ENCODE measurements around the gene CLPTM1L.

- TF ChIP-seq CTCF (IDR thresholded peaks at IDR 0.05; ENCODE audit: poor library complexity, severe bottlenecking) (no peak), POLR2AphosphoS5 (IDR thresholded peaks at IDR 0.05) (no peak), MXI1 (conservative IDR thresholded peaks at IDR 0.05; ENCODE audit: poor library complexity, severe bottlenecking) (no peak), EZH2 (IDR thresholded peaks at IDR 0.05; ENCODE audit: borderline replicate concordance, insufficient read depth, low read length, poor library complexity, severe bottlenecking) (no peak), EP300 (conservative IDR thresholded peaks at IDR 0.05; ENCODE audit: poor library complexity, severe bottlenecking) (no peak), RAD21 (conservative IDR thresholded peaks at IDR 0.05) (no peak), TAF1 (IDR thresholded peaks at IDR 0.05; ENCODE audit: low read depth) (no peak), SMC3 (conservative IDR thresholded peaks at IDR 0.05; ENCODE audit: poor library complexity) (no peak)
- TF ChIP-seq, protein P1, sequence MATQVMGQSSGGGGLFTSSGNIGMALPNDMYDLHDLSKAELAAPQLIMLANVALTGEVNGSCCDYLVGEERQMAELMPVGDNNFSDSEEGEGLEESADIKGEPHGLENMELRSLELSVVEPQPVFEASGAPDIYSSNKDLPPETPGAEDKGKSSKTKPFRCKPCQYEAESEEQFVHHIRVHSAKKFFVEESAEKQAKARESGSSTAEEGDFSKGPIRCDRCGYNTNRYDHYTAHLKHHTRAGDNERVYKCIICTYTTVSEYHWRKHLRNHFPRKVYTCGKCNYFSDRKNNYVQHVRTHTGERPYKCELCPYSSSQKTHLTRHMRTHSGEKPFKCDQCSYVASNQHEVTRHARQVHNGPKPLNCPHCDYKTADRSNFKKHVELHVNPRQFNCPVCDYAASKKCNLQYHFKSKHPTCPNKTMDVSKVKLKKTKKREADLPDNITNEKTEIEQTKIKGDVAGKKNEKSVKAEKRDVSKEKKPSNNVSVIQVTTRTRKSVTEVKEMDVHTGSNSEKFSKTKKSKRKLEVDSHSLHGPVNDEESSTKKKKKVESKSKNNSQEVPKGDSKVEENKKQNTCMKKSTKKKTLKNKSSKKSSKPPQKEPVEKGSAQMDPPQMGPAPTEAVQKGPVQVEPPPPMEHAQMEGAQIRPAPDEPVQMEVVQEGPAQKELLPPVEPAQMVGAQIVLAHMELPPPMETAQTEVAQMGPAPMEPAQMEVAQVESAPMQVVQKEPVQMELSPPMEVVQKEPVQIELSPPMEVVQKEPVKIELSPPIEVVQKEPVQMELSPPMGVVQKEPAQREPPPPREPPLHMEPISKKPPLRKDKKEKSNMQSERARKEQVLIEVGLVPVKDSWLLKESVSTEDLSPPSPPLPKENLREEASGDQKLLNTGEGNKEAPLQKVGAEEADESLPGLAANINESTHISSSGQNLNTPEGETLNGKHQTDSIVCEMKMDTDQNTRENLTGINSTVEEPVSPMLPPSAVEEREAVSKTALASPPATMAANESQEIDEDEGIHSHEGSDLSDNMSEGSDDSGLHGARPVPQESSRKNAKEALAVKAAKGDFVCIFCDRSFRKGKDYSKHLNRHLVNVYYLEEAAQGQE (IDR thresholded peaks at IDR 0.05; ENCODE audit: borderline replicate concordance): no peak
Measured at GRCh38 chr5:1324719-1325190, 20.1 kb downstream of the CLPTM1L start.

Data from neural cell (in vitro differentiated cells).